Measurements from ENCODE around the gene APBA1.

APBA1 gene

DNA sequence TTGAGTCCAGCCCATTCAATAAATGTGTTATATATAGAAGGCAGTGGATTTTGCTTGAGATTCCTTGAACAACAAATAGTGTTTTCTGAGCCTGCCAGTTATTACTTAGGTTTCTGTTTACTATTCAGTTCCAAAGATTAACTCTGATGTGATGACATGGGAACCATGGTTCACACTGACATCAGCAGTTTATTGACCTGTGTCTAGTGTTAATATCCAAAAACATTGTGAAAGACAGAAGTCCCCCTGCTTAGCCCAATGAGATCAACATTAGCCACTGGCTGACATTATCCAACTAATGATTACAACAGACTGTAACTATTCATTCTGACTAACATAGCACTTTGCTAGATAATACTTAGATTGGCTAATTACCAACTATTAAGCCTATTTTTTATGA lies 14.9 kb downstream of the APBA1 start:
- no peak for DNase-seq (ENCODE audit: low read depth in 2 of 2)

DNA sequence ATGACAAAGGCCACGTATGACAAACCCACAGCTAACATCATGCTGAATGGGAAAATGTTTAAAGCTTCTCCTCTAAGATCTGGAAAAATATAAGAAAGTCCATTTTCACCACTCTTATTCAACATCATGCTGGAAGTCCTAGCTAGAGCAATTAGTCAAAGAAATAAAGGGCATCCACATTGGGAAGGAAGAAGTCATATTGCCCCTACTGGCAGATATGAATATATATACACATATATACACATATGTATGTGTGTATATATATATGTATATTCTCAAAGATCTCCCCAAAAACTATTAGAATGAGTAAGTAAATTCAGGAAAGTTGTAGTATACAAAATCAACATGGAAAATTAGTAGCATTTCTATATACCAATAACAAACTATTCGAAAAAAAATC lies 17.1 kb downstream of the APBA1 start:
- no peak for DNase-seq (ENCODE audit: low read depth in 2 of 2)

DNA sequence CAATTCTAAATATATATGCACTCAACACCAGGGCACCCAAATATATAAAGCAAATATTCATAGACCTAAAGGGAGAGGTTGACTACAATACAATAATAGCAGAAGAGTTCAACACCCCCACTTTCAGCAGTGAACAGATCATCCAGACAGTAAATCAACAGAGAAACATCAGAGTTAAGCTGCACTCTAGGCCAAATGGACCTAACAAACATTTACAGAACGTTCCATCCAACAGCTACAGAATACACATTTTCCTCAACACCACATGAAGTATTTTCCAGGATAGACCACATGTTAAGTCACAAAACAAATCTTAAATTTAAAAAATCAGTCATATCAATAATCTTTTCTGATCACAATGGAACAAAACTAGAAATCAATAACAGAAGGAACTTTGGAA lies 18.9 kb downstream of the APBA1 start:
- no peak for DNase-seq (ENCODE audit: low read depth in 2 of 2)

DNA sequence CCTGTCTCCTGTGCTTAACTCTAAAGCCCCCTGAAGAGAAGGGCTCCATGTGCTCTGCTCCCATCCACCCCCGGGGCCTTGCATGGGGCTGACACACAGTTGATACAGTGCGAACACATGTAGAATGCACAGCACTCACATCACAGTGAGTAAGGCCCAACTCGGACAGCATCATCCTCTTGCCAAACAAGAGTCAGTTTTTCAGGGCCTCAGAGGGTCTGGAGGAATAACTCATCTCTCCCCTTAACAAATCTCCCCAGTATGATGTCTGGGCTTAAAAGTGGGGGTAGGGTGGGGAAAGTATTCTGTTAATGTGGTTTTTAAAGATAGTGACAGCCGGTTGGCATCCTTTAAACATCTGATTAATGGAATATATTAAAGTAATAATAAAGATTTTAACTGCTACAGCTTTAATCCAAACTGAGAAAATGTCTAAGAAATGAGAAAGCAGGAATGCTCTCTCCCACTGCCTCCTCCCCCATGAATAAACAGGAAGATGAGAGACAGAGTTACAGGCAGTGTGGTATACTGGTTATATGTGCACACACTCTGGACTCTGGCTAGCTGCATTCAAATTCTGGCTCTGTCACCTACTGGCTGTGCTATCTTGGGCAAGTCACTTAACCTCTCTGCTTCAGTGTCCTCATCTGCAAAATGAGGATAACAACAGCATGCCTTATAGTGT lies 22.5 kb downstream of the APBA1 start:
- no peak for DNase-seq (ENCODE audit: low read depth in 2 of 2)

DNA sequence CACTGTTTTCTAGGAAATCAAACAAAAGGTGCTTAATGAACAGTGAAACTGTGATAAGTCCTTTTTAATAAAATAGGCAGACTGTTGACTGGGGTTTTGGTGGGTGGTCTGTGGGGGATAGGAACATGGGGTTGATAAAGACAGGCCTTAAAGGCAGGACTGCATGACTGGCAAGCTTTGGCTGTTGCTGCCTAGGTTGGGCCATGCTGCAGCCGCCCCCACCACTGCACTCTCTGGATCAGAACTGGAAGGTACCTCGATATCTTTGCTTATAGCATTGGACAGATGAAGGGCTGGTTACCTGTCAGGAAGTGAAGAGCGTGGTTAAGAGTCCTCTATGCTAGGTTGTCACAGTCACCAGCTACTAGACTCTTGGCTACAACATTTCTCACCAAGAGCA lies 24.4 kb downstream of the APBA1 start:
- DNase-seq (ENCODE audit: low read depth in 2 of 2): no peak

DNA sequence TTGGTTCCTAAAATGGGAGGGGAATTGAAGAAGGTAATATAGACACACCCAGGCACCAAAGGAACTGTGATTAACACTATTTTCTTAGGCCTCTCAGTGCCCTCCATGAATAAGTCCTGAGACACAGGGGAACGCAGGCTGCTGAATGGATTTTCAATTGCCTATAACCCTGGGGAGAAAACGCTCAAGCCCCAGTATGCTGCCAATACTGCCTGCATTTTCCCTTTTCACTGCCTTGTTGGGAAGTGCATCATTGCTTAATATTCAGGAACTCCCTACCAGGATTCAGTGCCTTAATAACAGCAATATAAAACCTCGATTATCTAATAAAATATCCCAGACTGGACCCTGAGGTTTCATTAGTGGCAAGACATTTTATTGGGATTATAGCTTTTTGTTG lies 25.4 kb downstream of the APBA1 start:
- no peak for DNase-seq (ENCODE audit: low read depth in 2 of 2)

DNA sequence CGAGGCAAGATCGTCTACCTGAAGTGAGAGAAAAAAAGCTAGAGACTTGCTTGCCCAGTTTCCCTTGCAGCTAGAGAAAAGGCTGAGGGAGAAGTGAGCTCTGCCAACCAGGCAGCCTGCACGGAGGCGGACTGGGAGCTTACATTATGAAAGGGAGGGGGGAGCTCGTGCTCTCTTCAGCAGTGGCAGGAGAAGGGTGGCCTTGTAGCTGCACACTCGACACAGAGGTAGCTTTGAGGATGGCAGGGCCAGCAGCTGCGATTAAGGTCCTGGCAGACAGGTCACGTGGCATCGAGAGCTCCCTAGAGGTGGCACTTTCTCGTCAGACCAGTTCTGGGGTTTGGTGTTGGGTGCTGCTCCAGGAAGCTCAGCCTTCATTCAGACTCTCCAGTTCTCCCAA lies 26.7 kb downstream of the APBA1 start:
- no peak for DNase-seq (ENCODE audit: low read depth in 2 of 2)

DNA sequence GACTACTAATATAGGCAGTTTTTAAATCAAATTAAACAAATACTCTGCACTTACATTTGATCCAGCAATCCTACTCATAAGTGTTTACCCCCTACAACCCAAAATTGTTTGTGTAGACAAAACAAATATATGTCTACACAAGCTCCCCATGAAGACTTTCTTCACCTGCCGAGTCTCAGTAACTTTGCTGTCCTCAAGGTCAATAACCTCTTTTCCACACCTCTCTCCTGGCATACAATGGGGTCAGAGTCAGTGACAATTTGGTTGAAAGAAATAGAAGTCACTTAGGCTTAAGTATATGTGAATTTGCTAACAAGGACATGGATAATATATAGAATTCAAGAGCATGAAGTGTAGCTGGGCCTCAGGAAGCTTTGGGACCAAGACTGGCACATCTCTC lies 29.1 kb downstream of the APBA1 start:
- no peak for DNase-seq (ENCODE audit: low read depth in 2 of 2)

DNA sequence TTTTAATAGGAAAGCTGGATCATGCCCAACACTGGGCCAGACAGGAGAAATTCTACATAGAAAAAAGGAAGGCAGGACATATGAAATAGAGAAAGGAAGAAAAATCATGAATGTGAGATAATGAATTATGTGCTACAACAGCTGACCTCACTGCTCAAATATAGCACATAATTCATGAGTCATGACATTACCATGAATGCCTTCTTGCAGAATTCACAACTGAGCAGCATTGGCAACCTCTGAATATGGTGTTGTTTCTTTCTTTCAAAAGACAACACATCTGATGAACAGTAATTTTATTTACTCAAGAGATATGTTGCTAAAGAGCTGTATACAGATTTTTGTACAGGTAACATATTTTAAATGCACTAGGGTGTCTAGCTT lies 34.4 kb downstream of the APBA1 start:
- DNase-seq (ENCODE audit: low read depth in 2 of 2): no peak

DNA sequence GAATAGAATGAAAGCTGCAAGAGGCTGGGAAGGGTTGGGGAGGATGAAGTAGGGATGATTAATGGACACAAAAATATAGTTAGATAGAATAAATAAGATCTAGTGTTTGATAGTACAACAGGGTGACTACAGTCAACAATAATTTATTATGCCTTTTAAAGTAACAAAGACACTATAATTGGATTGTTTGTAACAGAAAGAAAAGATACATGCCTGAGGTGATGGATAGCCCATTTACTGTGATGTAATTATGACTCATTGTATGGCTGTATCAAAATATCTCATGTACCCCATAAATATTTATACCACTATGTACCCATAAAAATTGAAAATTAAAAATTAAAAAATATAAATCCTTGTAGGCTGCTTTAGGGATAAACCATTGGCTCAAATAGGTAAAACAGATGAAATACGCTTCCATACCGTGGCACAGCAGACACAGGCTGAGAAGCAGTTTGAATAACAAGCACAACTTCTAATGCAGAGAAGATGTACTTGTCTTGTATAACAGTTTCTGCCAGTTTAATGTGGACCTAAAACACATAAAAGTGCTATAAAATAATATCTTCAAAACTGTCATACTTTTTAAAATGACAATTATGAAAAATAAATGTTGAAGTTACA lies 34.9 kb downstream of the APBA1 start:
- no peak for DNase-seq (ENCODE audit: low read depth in 2 of 2)

DNA sequence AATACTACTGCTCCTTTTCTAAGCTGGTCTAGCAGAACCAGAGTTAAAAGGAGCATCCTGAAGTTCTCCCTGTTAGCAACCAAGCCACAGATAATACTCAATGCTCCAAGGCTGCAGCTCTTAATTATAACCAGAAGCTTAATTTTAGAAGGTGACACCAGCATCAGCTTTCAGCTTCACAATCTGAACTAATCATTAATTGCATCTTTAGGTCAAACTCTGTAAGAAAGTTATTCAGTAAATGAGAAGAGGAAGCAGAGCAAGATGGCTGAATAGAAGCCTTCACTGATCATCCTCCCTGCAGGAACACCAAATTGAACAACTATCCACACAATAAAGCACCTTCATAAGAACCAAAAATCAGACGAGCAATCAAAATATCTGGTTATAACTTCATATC lies 38.5 kb downstream of the APBA1 start:
- DNase-seq (ENCODE audit: low read depth in 2 of 2): no peak

DNA sequence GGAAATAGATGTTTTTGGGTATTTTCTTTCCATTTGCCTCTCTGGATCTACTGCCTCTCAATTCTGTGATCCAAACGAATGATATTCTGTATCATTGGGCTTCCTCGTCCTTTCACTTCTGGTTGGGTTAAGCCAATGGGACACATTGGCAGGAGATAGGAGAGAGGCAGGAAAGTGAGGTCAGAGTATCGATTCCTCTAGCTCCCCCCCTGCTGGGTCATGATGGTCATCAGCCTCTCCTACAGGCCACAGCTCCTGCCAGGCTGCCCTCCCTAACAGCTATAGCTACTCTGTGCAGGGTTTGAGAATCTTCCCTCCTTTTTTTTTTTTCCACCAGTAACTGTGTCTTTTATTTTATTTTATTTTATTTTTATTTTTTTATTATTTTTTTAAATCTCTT lies 39.4 kb downstream of the APBA1 start:
- no peak for DNase-seq (ENCODE audit: low read depth in 2 of 2)

DNA sequence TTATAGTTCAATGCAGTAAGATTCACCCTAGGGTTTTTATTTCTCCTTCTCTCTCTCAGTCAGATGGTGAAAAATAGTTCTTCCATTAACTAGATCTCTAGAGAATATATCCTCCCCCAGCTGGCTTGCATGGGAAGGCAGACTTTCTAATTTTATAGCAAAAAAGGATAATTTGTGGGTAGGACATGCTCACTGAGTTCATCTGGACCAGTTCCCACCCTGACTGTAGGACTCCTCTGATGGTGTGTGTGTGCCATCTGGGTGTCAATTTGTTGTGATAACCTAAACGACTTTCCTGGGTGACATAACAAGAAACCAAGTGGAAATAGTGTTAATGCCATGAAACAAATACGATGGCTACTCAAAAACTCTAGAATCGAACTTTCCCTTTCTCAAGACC lies 44.9 kb downstream of the APBA1 start:
- no peak for DNase-seq (ENCODE audit: low read depth in 2 of 2)

DNA sequence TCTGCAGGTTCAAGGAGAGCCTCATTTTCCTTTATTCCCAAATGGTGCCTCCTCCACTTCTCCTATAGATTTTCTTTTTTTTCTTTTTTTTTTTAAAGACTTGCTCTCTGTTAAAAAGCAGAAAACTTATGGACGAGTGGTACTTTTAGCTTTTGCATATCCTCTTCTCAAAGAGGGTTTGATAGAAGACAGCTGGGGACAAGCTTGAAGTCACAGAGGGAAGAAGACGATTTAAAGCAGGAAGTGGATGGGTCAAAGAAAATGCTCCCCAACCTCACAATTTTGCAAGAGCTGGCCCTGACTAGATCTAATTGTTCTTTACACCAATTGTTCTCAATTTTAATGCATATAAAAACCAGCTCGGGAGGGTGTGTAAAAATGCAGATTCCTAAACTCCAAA lies 48.9 kb downstream of the APBA1 start:
- DNase-seq (ENCODE audit: low read depth in 2 of 2): no peak

DNA sequence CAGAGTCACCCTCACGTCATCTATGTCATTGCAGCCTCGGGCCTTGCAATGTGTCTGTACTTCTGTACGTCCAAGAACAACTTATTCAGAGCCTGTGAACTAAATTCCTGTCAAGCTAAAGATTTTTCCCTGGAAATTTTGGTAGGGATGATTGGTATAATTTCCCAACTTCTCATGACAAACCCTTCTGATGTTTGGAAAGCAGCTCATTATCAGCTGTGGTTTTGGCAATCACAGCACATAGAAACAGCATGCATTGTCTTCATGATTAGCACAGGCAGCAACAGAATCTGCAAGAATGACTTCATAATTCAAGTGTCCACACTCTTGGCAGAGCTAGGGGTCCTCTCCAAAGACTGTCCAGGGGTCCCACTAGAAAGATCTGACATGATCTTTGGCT lies 49.5 kb downstream of the APBA1 start:
- no peak for DNase-seq (ENCODE audit: low read depth in 2 of 2)

DNA sequence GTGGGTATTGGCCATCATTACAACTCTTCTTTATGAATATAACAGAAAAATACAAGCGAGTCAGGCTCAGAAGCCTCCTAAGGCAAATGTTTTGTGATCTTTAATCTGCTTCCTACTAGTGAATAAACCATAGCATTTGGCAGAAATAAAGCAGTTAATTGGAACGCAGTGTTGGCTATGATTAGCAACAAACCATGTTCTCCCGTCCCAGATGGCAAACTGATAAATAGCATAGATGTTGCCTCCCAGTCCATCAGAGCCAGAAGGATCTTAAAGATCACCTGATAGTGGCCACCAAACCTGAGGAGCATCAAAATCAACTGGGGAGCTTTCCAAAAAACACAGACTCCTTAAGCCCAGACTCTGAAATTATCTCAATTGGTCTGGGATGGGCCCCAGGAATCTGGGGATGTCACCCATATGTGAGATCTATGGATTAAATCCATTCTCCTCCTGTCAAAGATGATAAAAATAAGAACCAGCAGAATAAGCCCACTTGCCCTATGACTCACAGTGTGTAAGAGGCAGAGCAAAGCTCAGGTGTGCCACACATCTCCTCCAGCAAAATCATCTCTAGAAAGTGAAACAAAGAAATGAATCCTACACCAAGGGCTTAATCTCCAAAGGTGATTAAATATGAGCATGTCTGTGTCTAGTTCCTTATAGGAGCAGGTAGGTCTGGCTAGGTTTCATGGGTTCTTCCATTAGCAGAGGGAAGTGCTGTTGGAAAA lies 50.3 kb downstream of the APBA1 start:
- no peak for DNase-seq (ENCODE audit: low read depth in 2 of 2)

DNA sequence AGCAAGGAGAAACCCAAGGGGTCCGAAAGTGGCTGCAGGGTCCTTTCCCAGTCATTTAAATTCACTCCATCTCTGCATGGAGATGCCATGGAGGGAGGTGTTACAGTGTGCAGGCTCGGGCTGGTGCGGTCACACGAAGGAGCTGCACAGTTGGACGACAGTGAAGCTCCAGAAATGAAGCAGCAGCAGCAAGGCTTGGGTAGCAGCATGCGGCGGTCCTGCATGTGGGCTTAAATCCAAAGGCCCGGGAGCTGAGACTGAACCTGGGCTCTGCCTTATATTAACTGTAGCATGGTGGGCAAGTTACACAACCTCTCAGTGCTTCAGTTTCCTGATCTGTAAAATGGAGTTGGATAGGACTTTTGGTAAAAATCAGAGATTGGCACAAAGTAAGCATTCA lies 51.4 kb downstream of the APBA1 start:
- no peak for DNase-seq (ENCODE audit: low read depth in 2 of 2)

DNA sequence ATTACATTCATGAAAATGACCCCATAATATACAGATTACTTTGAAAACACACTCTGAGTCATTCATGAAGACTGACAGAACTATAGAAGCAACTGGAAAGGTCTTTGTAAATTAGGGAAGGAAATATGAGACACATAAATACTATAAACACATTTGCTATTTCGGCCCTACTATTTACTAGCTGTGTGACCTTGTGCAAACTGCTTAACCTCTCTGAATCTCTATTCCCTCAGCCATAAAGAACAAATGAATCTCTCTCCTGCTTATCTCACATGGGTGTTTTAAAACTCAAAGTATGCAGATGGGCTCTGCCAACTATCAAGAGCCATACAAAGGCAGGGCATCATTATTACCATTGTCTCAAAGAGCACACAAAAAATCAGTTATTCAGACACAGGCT lies 52.9 kb downstream of the APBA1 start:
- DNase-seq (ENCODE audit: low read depth in 2 of 2): no peak

DNA sequence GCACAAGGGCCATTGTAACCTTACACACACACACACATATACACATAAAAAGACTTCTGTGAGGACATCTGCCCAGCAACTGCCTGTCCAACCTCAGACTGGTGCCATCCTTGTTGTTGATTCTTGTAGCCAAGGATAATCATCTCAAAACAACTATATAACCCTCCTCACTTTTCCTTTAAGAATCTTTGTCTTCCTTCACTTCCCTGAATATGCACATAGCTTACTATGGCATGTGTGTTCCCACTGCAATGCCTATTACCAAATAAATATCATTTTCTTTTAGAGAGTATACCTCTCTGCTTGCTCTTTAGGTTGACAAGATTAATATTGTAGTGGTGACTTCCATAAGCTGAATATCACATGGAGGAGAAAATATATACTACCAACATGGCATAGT lies 55.2 kb downstream of the APBA1 start:
- no peak for DNase-seq (ENCODE audit: low read depth in 2 of 2)

DNA sequence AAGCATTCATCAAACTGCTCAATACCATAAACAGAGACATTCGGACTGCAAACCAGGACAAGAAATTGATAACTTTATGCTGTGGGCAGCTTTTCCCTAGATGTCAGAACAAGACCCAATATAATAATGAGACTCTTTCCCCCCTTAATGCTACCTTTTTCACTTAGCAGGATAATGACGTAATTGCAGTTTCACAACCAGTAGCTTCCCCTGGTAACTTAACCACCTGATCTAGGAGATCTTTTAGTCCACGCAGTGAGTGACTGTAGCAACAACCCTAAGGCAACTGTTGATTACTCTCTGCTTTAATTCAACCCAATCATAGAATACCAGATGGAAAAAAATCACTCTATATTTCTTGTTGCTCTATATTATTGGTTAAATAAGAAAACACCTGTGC lies 56.3 kb downstream of the APBA1 start:
- DNase-seq (ENCODE audit: low read depth in 2 of 2): no peak

DNA sequence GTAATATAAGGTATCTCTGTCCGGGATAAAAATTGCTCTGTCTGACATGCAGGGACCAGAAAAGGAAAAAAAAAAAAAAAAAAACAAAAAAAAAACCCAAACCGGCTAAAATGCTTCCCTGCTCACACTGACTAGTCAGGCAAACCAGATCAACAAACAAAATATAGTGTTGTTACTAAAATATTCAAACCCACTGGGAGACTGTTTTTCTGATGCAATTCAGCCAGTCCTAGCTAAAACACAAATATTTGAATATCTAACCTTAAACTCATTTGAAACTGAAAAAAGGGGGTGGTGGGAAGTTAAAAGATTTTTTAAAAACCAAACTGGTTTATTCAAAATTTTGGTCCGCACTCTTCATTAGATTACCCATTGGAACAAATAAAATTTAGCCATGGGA lies 61.0 kb downstream of the APBA1 start:
- no peak for DNase-seq (ENCODE audit: low read depth in 2 of 2)

DNA sequence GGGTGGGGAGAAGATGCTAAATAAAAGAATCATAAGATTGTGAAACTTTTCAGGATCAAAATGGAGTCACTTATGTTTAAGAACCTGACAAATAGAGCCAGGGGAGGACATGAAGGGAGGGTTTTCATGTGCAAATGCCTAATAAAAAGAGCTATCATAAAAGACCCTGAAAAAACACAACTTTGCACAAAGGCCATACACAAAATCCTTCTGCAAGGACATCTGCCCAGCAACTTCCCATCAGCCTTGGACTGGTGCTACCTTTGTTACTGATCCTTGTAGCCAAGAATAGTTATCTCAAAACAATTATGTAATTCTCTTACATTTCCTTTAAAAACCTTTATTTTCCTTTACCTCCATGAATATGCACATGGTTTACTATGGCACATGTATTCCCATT lies 63.0 kb downstream of the APBA1 start:
- no peak for DNase-seq (ENCODE audit: low read depth in 2 of 2)

DNA sequence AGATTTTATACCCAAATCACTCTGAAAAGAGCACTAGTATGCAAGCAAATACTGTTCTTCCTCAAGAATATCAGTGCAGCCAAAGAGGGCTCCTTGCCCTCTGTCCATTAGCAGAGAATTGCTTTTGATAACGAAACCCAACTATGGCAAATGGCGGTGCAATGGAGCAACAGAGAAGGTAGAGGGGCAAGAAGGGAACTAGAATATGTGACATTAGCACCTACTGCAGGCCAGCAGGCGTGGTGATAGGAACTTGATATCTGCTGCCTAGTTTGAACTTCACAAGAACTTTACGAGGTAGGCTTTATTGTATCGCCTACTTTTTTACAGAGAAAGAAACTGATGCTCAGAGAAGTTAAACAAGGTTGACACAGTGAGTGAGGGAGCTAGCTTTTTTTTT lies 66.1 kb downstream of the APBA1 start:
- no peak for DNase-seq (ENCODE audit: low read depth in 2 of 2)

DNA sequence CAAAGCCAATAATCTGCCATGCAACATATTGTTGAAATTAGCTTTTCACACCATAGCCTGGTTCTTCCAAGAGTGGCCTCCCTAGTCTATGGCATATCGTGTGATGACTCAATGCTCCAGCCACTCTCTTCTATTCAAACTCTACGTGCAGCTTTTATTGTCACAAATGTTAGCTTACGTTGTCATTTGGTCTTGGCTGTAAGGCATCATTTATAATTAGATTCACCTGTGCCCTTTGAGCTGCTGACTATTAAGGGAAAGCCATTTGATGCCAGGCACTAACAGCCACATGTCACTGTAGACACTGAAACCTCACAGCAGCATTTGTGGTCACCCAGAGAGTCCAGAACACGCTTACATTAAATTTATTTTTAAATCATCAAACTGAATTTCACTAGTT lies 66.8 kb downstream of the APBA1 start:
- DNase-seq (ENCODE audit: low read depth in 2 of 2): no peak

Data from stimulated activated CD8-positive, alpha-beta memory T cell treated with anti-CD3 and anti-CD28 coated beads, Interleukin-7, amount 100 ng/mL, for 1 hour (primary cell).